Coronary artery (tissue), 2 donors: Measurements from ENCODE around the gene NAA16.

Experiments used
- DNase-seq: peaks from one replicate; pipeline ENCODE4 v3.0.0-alpha.2; 2017; ENCODE audit warnings: low spot score
- H3K27ac ChIP-seq, 2 donors: fragments of 200-600 bp; sonication (generic); one replicate each; pipeline ENCODE4 v1.5.1; 2016 to 2019
- H3K4me3 ChIP-seq: fragments of 200-600 bp; sonication (generic); 2 replicates; pipeline ENCODE4 v1.5.1; 2016; ENCODE audit warnings: mild to moderate bottlenecking, moderate library complexity
- TF ChIP-seq, protein P1 (sequence below): fragments of 200-600 bp; sonication (generic); IDR thresholded peaks from one replicate; pipeline ENCODE4 v1.5.1; 2019; ENCODE audit warnings: antibody characterized with exemption

NAA16 gene

DNA sequence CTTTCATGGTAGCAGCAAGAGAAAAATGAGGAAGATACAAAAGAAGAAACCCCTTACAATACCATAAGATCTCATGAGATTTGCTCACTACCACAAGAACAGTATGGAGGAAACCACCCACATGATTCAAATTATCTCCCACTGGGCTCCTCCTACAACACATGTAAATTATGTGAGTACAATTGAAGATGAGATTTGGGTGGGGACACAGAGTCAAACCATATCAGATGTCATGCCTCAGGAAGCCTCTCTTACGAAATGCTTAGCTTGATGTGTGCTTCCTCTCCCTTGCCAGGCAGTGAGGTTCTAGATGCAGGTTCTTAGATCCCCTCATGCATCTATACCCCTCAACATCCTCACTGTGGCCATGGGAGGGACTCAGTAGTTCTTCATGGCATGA lies 83.1 kb downstream of the NAA16 start:
- no peak for DNase-seq
- H3K4me3 ChIP-seq, result no peak overlapping the region
- TF ChIP-seq, protein P1, sequence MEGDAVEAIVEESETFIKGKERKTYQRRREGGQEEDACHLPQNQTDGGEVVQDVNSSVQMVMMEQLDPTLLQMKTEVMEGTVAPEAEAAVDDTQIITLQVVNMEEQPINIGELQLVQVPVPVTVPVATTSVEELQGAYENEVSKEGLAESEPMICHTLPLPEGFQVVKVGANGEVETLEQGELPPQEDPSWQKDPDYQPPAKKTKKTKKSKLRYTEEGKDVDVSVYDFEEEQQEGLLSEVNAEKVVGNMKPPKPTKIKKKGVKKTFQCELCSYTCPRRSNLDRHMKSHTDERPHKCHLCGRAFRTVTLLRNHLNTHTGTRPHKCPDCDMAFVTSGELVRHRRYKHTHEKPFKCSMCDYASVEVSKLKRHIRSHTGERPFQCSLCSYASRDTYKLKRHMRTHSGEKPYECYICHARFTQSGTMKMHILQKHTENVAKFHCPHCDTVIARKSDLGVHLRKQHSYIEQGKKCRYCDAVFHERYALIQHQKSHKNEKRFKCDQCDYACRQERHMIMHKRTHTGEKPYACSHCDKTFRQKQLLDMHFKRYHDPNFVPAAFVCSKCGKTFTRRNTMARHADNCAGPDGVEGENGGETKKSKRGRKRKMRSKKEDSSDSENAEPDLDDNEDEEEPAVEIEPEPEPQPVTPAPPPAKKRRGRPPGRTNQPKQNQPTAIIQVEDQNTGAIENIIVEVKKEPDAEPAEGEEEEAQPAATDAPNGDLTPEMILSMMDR, result no peak
- H3K27ac ChIP-seq, result no peak overlapping the region

DNA sequence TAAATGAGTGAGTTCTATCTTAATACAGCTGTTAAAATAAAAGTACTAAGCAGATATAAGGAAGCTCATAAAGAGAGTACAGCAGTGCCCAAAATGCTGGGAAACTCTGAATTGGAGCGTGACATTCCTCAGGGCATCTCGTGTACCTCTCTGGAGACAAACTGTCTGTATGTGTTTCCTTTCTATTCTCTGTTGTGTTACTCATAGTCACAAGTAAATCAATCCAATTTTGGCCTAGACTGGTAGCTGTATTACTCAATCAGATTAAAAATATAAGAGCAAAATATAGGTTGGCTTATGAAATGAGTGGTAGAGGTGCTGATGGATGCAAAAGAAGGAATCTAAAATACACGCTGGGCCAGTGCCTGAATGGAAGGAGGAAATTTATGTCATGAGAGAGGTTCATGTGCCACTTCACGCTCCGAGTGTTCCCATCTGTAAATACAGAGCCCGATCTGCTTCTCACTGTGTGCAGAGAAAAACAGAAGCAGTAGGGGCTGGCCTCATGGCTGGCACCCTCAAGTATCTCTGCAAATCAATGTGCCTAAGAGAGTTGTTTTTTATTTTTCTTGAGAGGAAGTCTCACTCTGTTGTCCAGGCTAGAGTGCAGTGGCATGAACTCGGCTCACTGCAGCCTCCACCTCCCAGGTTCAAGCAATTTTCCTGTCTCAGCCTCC lies 87.6 kb downstream of the NAA16 start:
- TF ChIP-seq, protein P1, result no peak
- Histone ChIP-seq H3K4me3 (no peak overlapping the region), H3K27ac (no peak overlapping the region)
- DNase-seq, result no peak

DNA sequence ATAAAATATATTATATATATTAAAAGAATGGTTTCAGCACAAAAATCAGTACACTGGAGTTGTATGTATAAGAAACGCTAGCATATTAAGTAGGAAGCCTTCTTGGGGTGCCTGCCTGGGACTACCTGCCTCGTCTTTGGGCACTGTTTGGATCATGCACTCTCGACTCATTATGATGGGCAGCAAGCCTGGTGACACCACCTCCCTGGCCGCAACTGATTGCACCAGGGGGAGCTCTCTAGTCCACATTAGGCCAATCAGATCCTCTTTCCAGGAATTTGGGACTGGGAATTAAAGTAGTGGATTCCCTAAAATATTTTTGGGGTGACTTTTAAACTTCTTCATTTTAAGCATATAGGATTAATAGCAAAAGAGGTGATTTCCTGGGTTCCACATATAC lies 90.3 kb downstream of the NAA16 start:
- H3K4me3 ChIP-seq, result no peak overlapping the region
- no peak for DNase-seq
- TF ChIP-seq, protein P1, result no peak
- H3K27ac ChIP-seq, result no peak overlapping the region

DNA sequence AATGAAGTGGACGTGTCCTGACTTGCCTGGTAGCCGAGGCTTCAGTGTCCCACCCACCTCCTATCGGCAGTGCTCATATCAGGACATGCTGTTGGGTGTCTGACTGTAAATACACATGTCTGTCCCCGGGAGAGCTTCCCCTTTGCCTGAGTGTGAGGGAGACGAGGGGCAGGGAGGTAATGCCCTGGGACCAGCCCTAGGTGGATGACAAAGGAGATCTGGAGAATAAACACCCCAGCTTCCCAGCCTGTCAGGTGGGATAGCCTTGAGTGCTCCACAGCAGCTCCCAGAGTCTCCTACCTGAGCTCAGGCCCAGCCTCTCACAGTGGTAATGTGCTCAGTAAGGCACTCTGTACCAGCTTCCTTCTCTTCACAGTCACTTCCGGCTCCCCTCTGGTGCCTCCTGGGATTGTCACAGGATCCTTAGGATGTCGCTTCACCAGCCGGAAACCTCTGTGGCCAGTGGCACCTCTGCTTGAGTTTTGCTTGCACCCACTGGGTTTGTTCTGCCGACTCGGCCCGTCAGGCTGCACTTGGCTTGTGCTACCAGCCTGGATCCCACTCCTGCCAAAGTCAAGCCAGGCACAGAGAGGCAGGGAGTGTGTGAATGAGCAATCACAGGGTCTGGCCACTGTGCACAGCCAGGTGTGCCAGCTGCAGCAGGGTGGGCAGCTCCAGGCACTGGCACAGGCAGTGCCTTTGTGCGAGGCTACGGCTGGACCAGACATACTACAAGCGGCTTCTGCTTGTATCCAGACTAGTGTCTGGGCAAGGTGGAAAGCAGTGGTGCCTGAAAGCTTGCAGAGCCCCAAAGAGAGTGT lies 91.8 kb downstream of the NAA16 start:
- H3K4me3 ChIP-seq, result no peak overlapping the region
- H3K27ac ChIP-seq, result no peak overlapping the region
- DNase-seq, result no peak
- TF ChIP-seq, protein P1, result no peak

DNA sequence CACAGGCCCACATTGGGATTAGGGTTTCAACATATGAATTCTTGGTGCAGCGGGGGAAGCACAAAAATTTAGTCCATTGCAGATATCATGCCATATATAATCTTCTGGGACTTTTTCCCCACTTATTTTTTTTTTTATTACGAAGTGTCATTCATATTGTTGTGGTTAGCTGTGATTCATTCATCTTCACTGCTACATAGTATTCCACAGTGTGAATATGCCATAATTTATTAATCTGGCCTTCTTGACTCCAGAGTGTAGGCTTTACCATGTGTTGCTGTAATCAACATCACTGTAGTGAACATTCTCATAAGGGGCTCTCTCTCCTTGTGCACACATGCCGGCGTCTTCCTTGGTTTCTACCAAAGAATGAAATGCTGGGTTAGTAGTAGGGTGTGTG lies 92.9 kb downstream of the NAA16 start:
- Histone ChIP-seq H3K27ac (no peak overlapping the region), H3K4me3 (no peak overlapping the region)
- no peak for DNase-seq
- TF ChIP-seq, protein P1, result no peak

DNA sequence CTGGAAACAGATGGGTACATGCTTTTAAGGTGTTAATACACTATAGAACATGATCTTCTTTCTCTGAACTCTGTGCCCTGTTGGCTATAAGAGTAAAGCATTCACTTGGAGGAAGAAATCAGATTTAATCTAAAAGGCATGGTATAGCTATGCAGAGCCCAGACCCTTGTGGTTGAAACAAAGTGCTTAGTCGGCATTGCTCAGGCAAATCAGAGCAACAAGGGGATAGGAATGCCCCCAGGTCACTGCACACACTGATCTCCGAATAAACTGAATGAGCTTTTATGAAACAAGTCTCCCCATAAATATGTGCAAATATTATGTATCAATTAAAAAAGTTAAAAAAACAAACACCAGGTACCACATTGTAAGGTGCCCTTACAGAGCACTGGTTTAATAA lies 94.3 kb downstream of the NAA16 start:
- Histone ChIP-seq H3K27ac (no peak overlapping the region), H3K4me3 (no peak overlapping the region)
- no peak for DNase-seq
- TF ChIP-seq, protein P1, result no peak

DNA sequence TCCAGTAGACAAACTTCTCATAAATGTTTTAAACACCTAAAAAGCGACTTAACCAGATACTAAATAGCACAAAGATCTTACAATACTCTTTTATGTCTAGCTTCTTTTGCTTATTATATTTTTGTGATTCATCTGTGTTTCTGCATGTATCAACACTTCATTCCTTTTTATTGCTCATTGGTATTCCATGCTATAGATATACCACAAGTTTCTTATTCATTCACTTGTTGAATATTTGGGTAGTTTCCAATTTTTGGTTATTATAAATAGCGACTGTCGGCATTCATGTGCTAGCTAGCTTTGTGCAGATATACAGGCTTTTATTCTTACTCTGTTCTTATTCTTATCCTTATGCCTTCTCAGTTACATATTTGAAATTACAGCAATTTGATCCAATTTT lies 96.3 kb downstream of the NAA16 start:
- no peak for DNase-seq
- TF ChIP-seq, protein P1, result no peak

More for the DNA sequence above, 96.3 kb downstream of the NAA16 start:
- Histone ChIP-seq H3K27ac (no peak overlapping the region), H3K4me3 (no peak overlapping the region)
